HL-60 (cell line): ENCODE results near the gene ETFBKMT.

ENCODE experiments used
- DNase-seq, 2 experiments: peaks; one replicate each; pipeline ENCODE4 v3.0.0-alpha.2; 2010 to 2020; ENCODE audit warnings: low read depth in 1 of 2, low spot score in 1 of 2
- H3K27ac ChIP-seq: fragments of 250-450 bp; sonication (Bioruptor Pico); replicated peaks from 2 replicates; pipeline ENCODE4 v1.5.1; 2020; ENCODE audit warnings: mild to moderate bottlenecking, moderate library complexity
- H3K27me3 ChIP-seq: fragments of 250-450 bp; sonication (Bioruptor Pico); 2 replicates; pipeline ENCODE4 v1.5.1; 2021; ENCODE audit warnings: mild to moderate bottlenecking, moderate library complexity; ENCODE audit not compliant: insufficient read depth, poor library complexity, severe bottlenecking
- H3K4me3 ChIP-seq: replicated peaks from 2 replicates; pipeline ENCODE4 v1.5.1; 2011; ENCODE audit warnings: mild to moderate bottlenecking, control low read depth, low read length; ENCODE audit not compliant: insufficient read depth
- GABPA ChIP-seq: IDR thresholded peaks from 2 replicates; pipeline ENCODE4 v1.6.1; 2012; ENCODE audit warnings: low read depth
- POLR2AphosphoS5 ChIP-seq: IDR thresholded peaks from 2 replicates; pipeline ENCODE4 v1.6.1; 2012; ENCODE audit warnings: low read depth
- SPI1 ChIP-seq: IDR thresholded peaks from 2 replicates; pipeline ENCODE4 v1.6.1; 2012; ENCODE audit warnings: low read depth, mild to moderate bottlenecking, borderline replicate concordance
- TF ChIP-seq, protein P1 (sequence below): IDR thresholded peaks from one replicate; pipeline ENCODE4 v1.5.1; 2011; ENCODE audit warnings: low read length, control low read depth, inconsistent platforms; ENCODE audit not compliant: insufficient read depth
- TF ChIP-seq, protein P2 (sequence below): IDR thresholded peaks from 2 replicates; pipeline ENCODE4 v1.6.1; 2012; ENCODE audit warnings: low read depth; ENCODE audit not compliant: insufficient replicate concordance

ETFBKMT gene

DNA sequence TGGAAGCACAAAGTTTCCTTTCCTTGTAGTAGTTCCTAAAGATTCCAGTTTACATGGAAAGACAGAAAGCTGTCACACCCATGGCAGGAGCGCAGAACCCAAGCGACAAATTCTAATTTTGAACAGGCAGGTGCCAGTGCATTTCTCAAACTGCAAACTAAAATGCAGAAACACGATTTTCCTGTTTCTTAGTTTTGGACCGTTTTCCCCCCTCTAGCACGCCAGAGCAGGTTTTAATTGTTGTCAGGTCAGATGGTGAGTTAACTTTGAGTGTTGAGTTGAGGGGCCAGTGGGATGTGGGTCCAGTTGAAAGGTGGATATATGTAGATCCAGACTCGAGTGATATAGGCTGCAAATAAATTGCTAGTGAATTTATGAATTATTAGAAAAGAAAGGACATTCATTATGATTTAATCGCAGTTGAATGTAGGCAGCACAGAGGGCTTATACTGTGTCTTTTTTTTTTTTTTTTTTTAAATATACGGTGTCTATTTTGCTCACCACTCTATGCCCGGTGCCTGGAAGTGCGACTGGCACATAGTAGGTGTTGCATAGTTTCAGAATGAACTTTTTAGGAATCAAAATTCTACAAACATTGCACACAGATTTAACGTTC is 909 bp upstream of the ETFBKMT start:
- Histone ChIP-seq H3K4me3 (peak overlapping the region; percentile 88), H3K27me3 (no peaks in the 10 kb centered on the region), H3K27ac (peak overlapping the region; percentile 78)
- no peak for TF ChIP-seq SPI1
- TF ChIP-seq, protein P1, sequence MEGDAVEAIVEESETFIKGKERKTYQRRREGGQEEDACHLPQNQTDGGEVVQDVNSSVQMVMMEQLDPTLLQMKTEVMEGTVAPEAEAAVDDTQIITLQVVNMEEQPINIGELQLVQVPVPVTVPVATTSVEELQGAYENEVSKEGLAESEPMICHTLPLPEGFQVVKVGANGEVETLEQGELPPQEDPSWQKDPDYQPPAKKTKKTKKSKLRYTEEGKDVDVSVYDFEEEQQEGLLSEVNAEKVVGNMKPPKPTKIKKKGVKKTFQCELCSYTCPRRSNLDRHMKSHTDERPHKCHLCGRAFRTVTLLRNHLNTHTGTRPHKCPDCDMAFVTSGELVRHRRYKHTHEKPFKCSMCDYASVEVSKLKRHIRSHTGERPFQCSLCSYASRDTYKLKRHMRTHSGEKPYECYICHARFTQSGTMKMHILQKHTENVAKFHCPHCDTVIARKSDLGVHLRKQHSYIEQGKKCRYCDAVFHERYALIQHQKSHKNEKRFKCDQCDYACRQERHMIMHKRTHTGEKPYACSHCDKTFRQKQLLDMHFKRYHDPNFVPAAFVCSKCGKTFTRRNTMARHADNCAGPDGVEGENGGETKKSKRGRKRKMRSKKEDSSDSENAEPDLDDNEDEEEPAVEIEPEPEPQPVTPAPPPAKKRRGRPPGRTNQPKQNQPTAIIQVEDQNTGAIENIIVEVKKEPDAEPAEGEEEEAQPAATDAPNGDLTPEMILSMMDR: no peak
- no peak for TF ChIP-seq GABPA
- TF ChIP-seq, protein P2, sequence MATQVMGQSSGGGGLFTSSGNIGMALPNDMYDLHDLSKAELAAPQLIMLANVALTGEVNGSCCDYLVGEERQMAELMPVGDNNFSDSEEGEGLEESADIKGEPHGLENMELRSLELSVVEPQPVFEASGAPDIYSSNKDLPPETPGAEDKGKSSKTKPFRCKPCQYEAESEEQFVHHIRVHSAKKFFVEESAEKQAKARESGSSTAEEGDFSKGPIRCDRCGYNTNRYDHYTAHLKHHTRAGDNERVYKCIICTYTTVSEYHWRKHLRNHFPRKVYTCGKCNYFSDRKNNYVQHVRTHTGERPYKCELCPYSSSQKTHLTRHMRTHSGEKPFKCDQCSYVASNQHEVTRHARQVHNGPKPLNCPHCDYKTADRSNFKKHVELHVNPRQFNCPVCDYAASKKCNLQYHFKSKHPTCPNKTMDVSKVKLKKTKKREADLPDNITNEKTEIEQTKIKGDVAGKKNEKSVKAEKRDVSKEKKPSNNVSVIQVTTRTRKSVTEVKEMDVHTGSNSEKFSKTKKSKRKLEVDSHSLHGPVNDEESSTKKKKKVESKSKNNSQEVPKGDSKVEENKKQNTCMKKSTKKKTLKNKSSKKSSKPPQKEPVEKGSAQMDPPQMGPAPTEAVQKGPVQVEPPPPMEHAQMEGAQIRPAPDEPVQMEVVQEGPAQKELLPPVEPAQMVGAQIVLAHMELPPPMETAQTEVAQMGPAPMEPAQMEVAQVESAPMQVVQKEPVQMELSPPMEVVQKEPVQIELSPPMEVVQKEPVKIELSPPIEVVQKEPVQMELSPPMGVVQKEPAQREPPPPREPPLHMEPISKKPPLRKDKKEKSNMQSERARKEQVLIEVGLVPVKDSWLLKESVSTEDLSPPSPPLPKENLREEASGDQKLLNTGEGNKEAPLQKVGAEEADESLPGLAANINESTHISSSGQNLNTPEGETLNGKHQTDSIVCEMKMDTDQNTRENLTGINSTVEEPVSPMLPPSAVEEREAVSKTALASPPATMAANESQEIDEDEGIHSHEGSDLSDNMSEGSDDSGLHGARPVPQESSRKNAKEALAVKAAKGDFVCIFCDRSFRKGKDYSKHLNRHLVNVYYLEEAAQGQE: no peak
- DNase-seq: no peak

DNA sequence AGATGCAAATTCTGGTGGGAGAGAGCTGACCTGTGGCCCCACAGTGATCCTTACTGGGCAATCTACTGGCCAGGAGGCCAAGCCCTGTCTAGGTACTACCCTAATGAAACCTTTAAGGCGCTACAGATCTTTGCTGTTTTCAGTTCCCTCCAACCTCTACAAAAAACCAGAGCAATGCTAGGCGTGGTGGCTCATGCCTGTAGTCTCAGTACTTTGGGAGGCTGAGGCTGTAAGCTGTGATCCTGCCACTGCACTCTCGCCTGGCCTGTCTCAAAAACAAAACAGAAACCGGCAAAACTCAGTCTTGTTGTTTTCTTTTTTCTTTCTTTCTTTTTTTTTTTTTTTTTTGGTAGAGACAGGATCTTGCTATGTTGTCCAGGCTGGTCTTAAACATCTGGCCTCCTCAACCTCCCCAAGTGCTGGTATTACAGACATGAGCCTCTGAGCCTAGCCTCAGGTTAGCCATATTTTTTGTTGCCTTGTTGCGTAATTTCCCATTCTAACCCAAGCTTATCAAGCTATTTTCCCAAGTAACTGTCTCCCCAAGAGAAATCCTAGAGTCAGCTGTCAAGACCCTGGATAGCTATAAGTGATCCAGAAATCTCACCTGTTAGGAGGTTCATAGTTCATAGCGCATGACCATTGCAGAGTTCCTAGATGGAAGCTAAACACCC is 2.8 kb downstream of the ETFBKMT start:
- H3K4me3 ChIP-seq: no peak overlapping the region
- no peak for DNase-seq
- no peak overlapping the region for H3K27ac ChIP-seq
- H3K27me3 ChIP-seq: no peaks in the 10 kb centered on the region
- TF ChIP-seq GABPA (no peak), POLR2AphosphoS5 (no peak), SPI1 (no peak)
- TF ChIP-seq, protein P2: no peak
- TF ChIP-seq, protein P1: no peak

DNA sequence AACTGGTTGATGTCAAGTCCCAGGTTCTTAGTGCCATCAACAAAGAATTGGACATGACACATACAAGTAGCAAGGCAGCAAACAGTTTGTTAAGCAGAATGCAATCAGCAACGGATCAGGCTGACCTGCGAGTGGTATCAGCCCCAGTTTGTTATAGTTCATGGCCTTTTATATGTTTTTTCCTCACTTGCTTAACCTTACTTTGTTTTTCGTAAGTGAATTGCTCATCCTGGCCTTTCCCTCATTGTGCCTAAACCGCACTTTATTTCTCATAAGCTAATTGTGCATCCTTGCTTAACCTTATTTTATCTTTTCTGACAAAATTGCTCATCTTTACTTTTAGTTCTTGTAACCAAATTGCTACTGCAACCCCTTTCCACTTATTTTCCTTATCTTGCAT is 4.1 kb downstream of the ETFBKMT start:
- Histone ChIP-seq H3K27ac (no peak overlapping the region), H3K4me3 (no peak overlapping the region), H3K27me3 (no peaks in the 10 kb centered on the region)
- no peak for DNase-seq
- TF ChIP-seq SPI1 (no peak), GABPA (no peak), POLR2AphosphoS5 (no peak)
- TF ChIP-seq, protein P2: no peak
- TF ChIP-seq, protein P1: no peak
